HG03045 (cell line): ENCODE data around the gene WASHC3.
"Not testable (repeated sequence)": the region's sequence is repeated elsewhere in the genome, so short reads cannot be mapped to it uniquely, and the experiment has no call there.

Experiments
- ATAC-seq: cut with Tn5 transposase; IDR thresholded peaks from one replicate; pipeline ENCODE4 v1.9.1; 2021; ENCODE audit warnings: mild to moderate bottlenecking, moderate library complexity; ENCODE audit not compliant: unreplicated experiment

Gene WASHC3, protein sequence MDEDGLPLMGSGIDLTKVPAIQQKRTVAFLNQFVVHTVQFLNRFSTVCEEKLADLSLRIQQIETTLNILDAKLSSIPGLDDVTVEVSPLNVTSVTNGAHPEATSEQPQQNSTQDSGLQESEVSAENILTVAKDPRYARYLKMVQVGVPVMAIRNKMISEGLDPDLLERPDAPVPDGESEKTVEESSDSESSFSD

GRCh38 chr12:102061560-102062418 lies at the start of gene WASHC3:
Gene WASHC3, minus strand, starts transcription at chr12:102061991. Its CDS starts 29 bp downstream, at chr12:102061962.
- ATAC-seq, result peak; percentile 98

- ATAC-seq, result no peak
These were observed 49.0 kb upstream of the WASHC3 start for GRCh38 chr12:102110782-102111181.

DNA sequence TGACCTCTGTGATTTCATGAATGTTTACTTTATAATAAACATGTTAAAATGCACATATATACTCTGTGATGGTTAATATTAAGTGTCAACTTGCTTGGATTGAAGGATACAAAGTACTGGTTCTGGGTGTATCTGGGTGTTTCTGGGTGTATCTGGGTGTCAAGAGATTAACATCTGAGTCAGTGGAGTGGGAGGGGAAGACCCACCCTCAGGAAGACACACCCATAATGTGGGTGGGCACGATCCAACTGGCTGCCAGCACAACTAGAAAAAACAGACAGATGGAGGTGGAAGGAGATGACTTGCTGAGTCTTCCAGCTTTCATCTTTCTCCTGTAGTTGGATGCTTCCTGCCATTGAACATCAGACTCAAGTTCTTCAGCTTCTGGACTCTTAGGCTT lies 46.2 kb upstream of the WASHC3 start:
- ATAC-seq, result no peak

- ATAC-seq, result no peak
These were observed 45.1 kb upstream of the WASHC3 start for GRCh38 chr12:102106905-102107304.

- ATAC-seq, result no peak
These were observed 35.1 kb upstream of the WASHC3 start for GRCh38 chr12:102096855-102097254.

DNA sequence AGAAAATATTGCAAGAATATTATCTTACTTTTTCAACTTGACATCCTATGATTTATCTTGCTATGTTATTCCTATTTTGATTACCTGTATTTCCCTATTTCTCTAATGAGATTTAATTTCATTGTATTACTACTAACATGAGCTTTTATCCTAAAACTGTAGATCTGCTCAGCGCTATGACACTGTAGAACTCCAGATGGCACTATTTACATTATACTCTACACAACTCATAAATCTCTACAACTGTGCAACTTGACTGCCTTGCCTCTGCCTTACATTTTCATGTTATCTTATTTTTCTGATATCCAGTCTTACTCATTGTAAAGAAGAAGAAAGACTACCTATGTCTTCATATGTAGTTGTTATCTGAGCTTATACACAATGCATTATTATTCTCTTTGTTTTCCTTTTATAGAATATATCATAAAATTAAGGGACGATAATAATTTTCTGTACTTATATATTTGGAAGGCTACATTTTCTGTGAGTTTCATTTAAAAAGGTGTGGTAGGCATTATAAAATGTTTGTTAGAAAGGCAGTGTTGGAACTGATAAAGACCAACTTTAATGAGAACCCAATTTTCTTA lies 34.0 kb upstream of the WASHC3 start:
- ATAC-seq, result no peak

DNA sequence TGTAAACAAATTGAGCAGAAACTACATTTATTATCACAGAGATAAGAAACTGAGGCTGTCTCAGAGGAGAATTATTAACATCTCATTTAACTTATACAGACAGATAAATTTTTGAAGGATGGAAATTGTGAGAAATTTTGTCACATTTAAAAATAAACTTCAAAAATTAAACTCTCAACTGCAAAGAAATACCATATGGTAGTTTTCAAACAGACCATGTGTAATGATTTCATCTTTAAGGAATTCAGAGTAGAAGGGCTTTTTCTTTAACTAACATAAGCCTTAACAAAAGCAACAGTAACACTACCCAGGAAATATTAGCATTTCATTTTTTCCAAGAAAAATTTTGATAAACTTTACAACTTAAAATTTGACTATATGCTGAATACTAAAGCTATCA lies 31.5 kb upstream of the WASHC3 start:
- no peak for ATAC-seq

DNA sequence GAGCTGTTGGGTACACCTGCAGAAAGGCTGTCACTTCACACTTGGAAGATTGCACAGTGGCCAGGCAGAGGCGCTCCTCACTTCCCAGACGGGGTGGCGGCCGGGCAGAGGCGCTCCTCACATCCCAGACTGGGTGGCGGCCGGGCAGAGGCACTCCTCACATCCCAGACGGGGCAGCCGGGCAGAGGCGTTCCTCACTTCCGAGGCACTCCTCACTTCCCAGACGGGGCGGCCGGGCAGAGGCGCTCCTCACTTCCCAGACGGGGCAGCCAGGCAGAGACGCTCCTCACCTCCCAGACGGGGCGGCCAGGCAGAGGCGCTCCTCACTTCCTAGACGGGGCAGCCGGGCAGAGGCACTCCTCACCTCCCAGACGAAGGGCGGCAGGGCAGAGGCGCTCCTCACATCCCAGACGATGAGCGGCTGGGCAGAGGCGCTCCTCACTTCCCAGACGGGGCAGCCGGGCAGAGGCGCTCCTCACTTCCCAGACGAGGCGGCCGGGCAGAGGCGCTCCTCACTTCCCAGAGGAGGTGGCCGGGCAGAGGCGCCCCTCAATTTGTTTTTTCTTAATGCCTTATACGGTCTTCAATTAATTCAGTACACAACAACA lies 27.5 kb upstream of the WASHC3 start:
- ATAC-seq, result not testable (repeated sequence)

DNA sequence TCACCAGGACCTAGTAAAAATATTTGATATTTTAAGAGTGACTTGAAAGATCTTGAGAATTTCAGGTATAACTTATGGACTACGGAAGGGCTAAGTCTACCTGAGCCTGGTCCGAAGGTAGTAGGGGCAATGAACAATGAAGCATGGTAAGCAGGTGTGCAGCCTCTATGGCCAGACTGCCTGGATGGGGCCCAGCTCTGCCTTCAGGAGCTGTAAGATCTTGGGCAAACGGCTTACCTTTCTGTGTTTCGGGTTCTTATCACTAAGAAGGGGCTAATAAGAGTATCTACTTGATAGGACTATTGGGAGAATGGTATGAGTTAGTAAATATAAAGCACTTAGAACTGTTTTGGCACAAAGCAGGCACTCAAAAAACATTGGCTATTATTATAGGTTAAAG lies 19.1 kb upstream of the WASHC3 start:
- ATAC-seq, result no peak

DNA sequence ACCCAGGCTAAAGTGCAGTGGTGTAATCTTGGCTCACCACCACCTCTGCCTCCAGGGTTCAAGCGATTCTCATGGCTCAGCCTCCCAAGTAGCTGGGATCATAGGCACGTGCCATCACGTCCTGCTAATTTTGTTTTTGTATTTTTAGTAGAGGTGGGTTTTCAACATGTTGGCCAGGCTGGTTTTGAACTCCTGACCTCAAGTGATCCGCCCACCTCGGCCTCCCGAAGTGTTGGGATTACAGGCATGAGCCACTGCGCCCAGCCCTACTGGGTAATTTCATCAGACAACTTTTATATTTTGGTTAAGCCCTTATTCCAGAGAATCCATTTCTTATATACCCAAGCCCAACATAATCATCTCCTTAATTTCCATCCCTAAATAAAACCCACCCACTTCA lies 10.3 kb upstream of the WASHC3 start:
- ATAC-seq, result not testable (repeated sequence)

- no peak for ATAC-seq
These were observed 7.9 kb upstream of the WASHC3 start for GRCh38 chr12:102069707-102070106.

DNA sequence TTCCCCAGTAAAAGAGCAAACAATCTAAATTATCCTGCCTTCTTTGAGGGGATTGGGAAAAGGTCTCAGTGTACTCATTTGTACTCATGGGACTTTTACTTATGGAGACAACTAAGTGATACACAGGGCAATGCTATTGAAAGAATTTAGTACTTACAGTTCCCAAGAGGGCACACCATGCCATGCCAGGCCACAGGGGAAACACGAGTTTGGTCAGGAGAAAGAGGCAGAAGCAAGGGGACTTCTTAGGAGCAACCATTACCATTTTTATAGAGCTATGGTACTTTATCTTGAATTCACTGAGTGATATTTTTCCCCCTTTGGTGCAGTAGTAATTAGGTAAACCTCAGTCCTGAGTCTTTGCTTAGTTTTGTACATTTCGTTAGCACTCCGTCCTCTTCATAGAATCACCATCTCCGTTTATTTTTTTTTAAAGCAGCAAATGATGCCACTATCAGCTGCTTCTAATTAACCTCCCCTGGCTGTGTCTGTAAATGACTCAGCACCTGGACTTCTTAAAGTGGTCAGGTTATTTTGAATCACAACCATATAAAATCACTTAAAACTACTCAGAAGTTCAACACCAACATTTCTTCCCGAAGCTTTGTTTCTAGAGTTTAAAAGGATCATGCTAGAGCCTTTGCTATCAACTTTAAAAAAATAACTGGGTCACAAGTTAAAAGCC lies 5.9 kb upstream of the WASHC3 start:
- ATAC-seq, result no peak

GRCh38 chr12:102064476-102064875 lies 2.7 kb upstream of the WASHC3 start:
- ATAC-seq, result no peak

GRCh38 chr12:102063069-102063468 lies 1.3 kb upstream of the WASHC3 start:
- no peak for ATAC-seq

- no peak for ATAC-seq
These were observed 622 bp upstream of the WASHC3 start for GRCh38 chr12:102062419-102062806.

- peak; percentile 29 for ATAC-seq
These were observed 663 bp downstream of the WASHC3 start for GRCh38 chr12:102061096-102061559.

- ATAC-seq, result no peak
These were observed 2.4 kb downstream of the WASHC3 start for GRCh38 chr12:102059343-102059742.

DNA sequence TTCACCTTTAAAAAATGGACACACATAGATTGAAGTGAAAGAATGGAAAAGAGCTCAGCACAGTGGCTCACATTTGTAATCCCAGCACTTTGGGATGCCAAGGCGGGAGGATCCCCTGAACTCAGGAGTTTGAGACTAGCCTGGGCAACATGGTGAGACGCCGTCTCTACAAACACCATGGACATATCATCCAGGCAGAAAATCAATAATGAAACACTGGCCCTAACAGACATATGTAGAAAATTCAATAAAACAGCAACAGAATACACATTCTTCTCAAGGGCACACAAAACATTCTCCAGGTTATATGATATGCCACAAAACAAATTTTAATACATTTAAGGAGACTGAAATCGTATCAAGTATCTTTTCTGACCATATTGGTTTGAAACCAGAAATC lies 7.4 kb downstream of the WASHC3 start:
- ATAC-seq, result no peak

DNA sequence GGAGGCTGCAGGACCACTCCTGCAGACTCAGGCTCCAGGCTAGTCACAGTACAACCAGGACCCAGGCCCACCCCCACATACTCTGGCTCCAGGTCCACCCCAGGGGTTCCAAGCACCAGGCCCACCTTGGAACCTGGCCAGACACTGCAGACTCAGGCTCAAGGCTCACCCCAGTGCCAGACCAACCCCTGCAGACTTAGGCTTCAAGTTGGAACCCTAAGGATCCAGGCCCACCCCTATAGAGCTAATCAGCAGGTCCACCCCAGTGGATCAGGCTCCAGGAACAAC lies 8.8 kb downstream of the WASHC3 start:
- no peak for ATAC-seq

GRCh38 chr12:102052192-102053061 lies 9.4 kb downstream of the WASHC3 start:
- no peak for ATAC-seq
